Kidney epithelial cell (primary cell): Measurements from ENCODE around the gene HSDL1. TPM values are rescaled to one million over a fixed set of nuclear protein-coding genes. Genes with fewer than 3 reads are reported as not detected.
A peak's percentile ranks its signal among the peaks of the same experiment; 100 is the strongest.

Source experiments
- DNase-seq: peaks from one replicate; pipeline ENCODE4 v3.0.0-alpha.2; 2010; ENCODE audit warnings: low read depth
- H3K27me3 ChIP-seq: 2 replicates; pipeline ENCODE4 v1.6.0; 2011; ENCODE audit warnings: low read length; ENCODE audit not compliant: control insufficient read depth, insufficient read depth
- H3K36me3 ChIP-seq: 2 replicates; pipeline ENCODE4 v1.5.1; 2011; ENCODE audit warnings: low read length; ENCODE audit not compliant: control insufficient read depth, insufficient read depth
- H3K4me3 ChIP-seq: 2 replicates; pipeline ENCODE4 v1.5.1; 2011; ENCODE audit warnings: low read depth, mild to moderate bottlenecking, control low read depth, low read length
- total RNA-seq: library from RNA; depleted of rRNA; stranded (reverse); fragments of >200 nt; gene quantifications from 2 replicates; pipeline ENCODE4 v1.2.3, GENCODE V29; 2015
- TF ChIP-seq, protein P1 (sequence below): IDR thresholded peaks from 2 replicates; pipeline ENCODE4 v1.5.1; 2011; ENCODE audit warnings: mild to moderate bottlenecking, moderate library complexity, low read length, control low read depth, inconsistent platforms; ENCODE audit not compliant: insufficient read depth, poor library complexity, severe bottlenecking

The HSDL1 gene
- total RNA-seq, 1 donor from 2014 or later, result 37.9 TPM

DNA sequence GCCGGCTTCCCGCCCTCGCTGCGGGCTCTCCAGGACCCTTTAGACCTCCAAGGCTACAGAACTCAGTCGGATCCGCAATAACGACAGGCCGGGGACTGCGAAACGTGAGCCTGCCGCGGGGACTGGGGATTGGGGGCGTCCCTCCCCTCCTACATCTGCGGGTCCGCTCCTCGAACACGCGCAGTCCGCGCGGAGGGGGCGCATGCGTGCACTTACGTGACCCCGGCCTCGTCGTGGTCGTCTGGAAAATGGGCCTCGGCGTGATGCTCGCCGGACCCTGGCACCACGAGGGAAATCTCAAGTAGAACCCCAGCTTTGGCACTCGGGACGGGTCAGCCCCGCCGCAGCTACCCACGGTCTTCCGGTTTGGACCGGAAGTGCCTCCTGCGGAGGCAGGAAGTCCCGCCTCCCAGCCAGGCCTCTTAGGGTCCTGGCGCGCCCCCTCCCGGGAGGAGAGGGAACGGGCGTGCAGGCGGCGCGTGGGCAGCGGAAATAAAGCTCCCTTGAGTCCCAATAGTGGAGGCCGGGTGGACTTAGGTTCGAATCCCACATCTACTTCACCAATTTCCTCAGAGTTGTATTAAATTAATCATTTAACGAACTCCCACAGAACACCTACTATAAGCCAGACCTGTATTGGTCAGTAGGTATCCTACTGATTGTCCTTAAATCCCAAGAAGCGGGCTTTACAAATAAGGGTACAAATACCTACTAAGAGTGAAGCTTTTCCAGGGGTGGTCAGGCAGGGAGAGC is 41.9 kb upstream of the HSDL1 start, which contains the start of gene TAF1C:
Gene TAF1C (minus strand): TSS at position 373 of the 753 bp plus-strand sequence. CDS start 2,069 bp downstream, outside the sequence.
- H3K4me3 ChIP-seq, result peak within 1 kb of the TSS; percentile 88
- DNase-seq, result peak; percentile 88
- TF ChIP-seq, protein P1, sequence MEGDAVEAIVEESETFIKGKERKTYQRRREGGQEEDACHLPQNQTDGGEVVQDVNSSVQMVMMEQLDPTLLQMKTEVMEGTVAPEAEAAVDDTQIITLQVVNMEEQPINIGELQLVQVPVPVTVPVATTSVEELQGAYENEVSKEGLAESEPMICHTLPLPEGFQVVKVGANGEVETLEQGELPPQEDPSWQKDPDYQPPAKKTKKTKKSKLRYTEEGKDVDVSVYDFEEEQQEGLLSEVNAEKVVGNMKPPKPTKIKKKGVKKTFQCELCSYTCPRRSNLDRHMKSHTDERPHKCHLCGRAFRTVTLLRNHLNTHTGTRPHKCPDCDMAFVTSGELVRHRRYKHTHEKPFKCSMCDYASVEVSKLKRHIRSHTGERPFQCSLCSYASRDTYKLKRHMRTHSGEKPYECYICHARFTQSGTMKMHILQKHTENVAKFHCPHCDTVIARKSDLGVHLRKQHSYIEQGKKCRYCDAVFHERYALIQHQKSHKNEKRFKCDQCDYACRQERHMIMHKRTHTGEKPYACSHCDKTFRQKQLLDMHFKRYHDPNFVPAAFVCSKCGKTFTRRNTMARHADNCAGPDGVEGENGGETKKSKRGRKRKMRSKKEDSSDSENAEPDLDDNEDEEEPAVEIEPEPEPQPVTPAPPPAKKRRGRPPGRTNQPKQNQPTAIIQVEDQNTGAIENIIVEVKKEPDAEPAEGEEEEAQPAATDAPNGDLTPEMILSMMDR, result peak; percentile 95
- H3K36me3 ChIP-seq, result peaks cover 2% of the 10 kb centered on the region
- H3K27me3 ChIP-seq, result no peaks in the 10 kb centered on the region

- TF ChIP-seq, protein P1, result no peak
- H3K36me3 ChIP-seq, result peaks cover 2% of the 10 kb centered on the region
- no peak overlapping the region for H3K4me3 ChIP-seq
- no peaks in the 10 kb centered on the region for H3K27me3 ChIP-seq
- no peak for DNase-seq
These were observed 39.8 kb upstream of the HSDL1 start for GRCh38 chr16:84184775-84185174.

GRCh38 chr16:84183911-84184591 is 39.1 kb upstream of the HSDL1 start:
- DNase-seq, result no peak
- TF ChIP-seq, protein P1, result peak; percentile 25
- no peak overlapping the region for H3K4me3 ChIP-seq
- no peaks in the 10 kb centered on the region for H3K27me3 ChIP-seq
- peaks cover 2% of the 10 kb centered on the region for H3K36me3 ChIP-seq

GRCh38 chr16:84183572-84183875 is 38.5 kb upstream of the HSDL1 start:
- TF ChIP-seq, protein P1, result no peak
- no peaks in the 10 kb centered on the region for H3K27me3 ChIP-seq
- no peak overlapping the region for H3K4me3 ChIP-seq
- DNase-seq, result no peak
- H3K36me3 ChIP-seq, result peaks cover 2% of the 10 kb centered on the region

DNA sequence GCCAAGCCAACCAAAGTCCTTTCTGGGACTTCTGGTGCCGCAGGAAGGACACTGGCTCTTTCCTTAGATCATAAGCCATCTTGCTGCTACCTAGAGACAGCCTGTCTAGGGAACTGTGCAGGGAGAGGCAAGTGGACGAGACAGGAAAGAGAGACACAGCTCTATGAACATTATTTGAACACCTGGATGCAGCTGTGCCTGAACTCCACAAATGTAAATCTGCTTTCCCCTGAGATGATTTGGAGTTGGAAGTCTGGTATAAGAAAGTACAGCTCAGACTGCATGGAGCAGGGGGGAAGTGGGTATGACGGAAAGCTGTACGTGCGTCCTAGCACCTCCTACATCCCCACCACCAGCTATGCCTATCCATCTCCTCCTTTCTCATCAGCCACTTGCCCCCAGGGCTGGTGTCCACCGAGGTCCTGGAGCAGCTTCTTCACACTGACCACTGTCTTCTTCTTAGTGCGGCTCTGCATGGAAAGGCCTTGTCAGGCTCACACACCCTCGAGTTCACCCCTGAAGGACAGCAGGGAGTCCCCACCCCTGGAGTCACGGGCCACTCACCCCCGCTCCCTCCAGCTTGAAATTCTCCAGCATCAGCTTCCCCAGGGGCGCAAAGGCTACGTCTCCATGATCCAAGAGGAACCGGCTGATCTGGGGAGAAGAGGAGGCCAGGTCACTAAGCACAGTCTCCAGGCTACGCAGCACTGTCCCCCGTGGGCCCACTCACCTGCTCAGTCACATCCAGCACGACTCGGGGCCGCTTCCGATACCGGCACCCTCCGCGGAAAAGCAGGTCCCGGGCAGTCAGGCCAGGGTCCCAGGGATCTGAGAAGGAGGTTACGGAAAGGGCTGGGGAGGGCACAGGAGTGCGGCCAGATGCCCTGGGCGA is 37.9 kb upstream of the HSDL1 start:
- H3K4me3 ChIP-seq, result no peak overlapping the region
- TF ChIP-seq, protein P1, result no peak
- DNase-seq, result no peak
- H3K27me3 ChIP-seq, result no peaks in the 10 kb centered on the region
- H3K36me3 ChIP-seq, result peaks cover 2% of the 10 kb centered on the region
